ENCODE data around the gene EEF2KMT. TPM values are rescaled to one million over a fixed set of nuclear protein-coding genes. Genes with fewer than 3 reads are reported as not detected.
"Not testable (repeated sequence)": the region's sequence is repeated elsewhere in the genome, so short reads cannot be mapped to it uniquely, and the experiment has no call there.

The EEF2KMT gene
- total and polyA plus RNA-seq, 2 donors (not counting 3 experiments of a cell fraction or from before 2014, with no cell fraction given): 13.9 to 15.5 TPM

- H3K27ac ChIP-seq (ENCODE audit: insufficient read depth, low read depth, low read length); H3K36me3 ChIP-seq (ENCODE audit: control insufficient read depth in 2 of 2, extremely low read depth in 1 of 2, insufficient read depth in 2 of 2, low read length in 2 of 2); BruUV-seq (replicated peaks); POLR2A ChIA-PET; H3K4me2 ChIP-seq (ENCODE audit: insufficient read depth, low read length); H3K9me3 ChIP-seq (replicated peaks; ENCODE audit: control insufficient read depth, insufficient read depth, low read length); H3K4me1 ChIP-seq (ENCODE audit: control insufficient read depth, extremely low read depth, insufficient read depth, low read length); H3K27me3 ChIP-seq (ENCODE audit: control insufficient read depth in 2 of 2, insufficient read depth in 2 of 2, low read length in 2 of 2); H3K9ac ChIP-seq (replicated peaks; ENCODE audit: extremely low read depth, insufficient read depth, low read length); H2AFZ ChIP-seq (ENCODE audit: low read depth, low read length); dilution Hi-C loops (cut with MboI; ENCODE audit: extremely low pct_ligation_motif_present, low sequenced_read_pairs); H3K4me3 ChIP-seq (replicated peaks in 1 of 3; ENCODE audit: insufficient read depth in 1 of 3, low read depth in 1 of 3, low read length in 3 of 3); FAIRE-seq; H3K79me2 ChIP-seq (ENCODE audit: control insufficient read depth, insufficient read depth, low read length); H3K9me1 ChIP-seq (replicated peaks; ENCODE audit: control insufficient read depth, extremely low read depth, insufficient read depth, low read length); DNase-seq (ENCODE audit: low read depth, low spot score); H4K20me1 ChIP-seq (replicated peaks; ENCODE audit: control insufficient read depth, extremely low read depth, insufficient read depth, low read length): not testable (repeated sequence)
- intact Hi-C loops (cut with micrococcal nuclease): loop anchor here (2.0 kb wide), 1 partner anchor 27 kb away; no protein-coding TSS in a partner anchor
- CTCF ChIA-PET: interaction anchor here (1.2 to 1.7 kb wide), 3 partner anchors 9 to 27 kb away, joined by 4 to 12 read pairs (median 6); no protein-coding TSS in a partner anchor
Observed at GRCh38 chr16:5083646-5084045, 13.9 kb downstream of the EEF2KMT start.

GRCh38 chr16:5080996-5081395 lies 16.6 kb downstream of the EEF2KMT start:
- H3K9me1 ChIP-seq (replicated peaks; ENCODE audit: control insufficient read depth, extremely low read depth, insufficient read depth, low read length); BruUV-seq (replicated peaks); H3K27ac ChIP-seq (ENCODE audit: insufficient read depth, low read depth, low read length); FAIRE-seq; H3K27me3 ChIP-seq (ENCODE audit: control insufficient read depth in 2 of 2, insufficient read depth in 2 of 2, low read length in 2 of 2); H3K4me3 ChIP-seq (replicated peaks in 1 of 3; ENCODE audit: insufficient read depth in 1 of 3, low read depth in 1 of 3, low read length in 3 of 3); intact Hi-C loops (cut with micrococcal nuclease); H3K9ac ChIP-seq (replicated peaks; ENCODE audit: extremely low read depth, insufficient read depth, low read length); H3K36me3 ChIP-seq (ENCODE audit: control insufficient read depth in 2 of 2, extremely low read depth in 1 of 2, insufficient read depth in 2 of 2, low read length in 2 of 2); H3K79me2 ChIP-seq (ENCODE audit: control insufficient read depth, insufficient read depth, low read length); H2AFZ ChIP-seq (ENCODE audit: low read depth, low read length); DNase-seq (ENCODE audit: low read depth, low spot score); POLR2A ChIA-PET; CTCF ChIA-PET; H3K4me1 ChIP-seq (ENCODE audit: control insufficient read depth, extremely low read depth, insufficient read depth, low read length); H4K20me1 ChIP-seq (replicated peaks; ENCODE audit: control insufficient read depth, extremely low read depth, insufficient read depth, low read length); H3K9me3 ChIP-seq (replicated peaks; ENCODE audit: control insufficient read depth, insufficient read depth, low read length); H3K4me2 ChIP-seq (ENCODE audit: insufficient read depth, low read length); dilution Hi-C loops (cut with MboI; ENCODE audit: extremely low pct_ligation_motif_present, low sequenced_read_pairs): not testable (repeated sequence)

GRCh38 chr16:5080461-5080860 lies 17.1 kb downstream of the EEF2KMT start:
- H3K9me3 ChIP-seq (replicated peaks; ENCODE audit: control insufficient read depth, insufficient read depth, low read length); H3K9me1 ChIP-seq (replicated peaks; ENCODE audit: control insufficient read depth, extremely low read depth, insufficient read depth, low read length); CTCF ChIA-PET; FAIRE-seq; H2AFZ ChIP-seq (ENCODE audit: low read depth, low read length); intact Hi-C loops (cut with micrococcal nuclease); H4K20me1 ChIP-seq (replicated peaks; ENCODE audit: control insufficient read depth, extremely low read depth, insufficient read depth, low read length); H3K4me2 ChIP-seq (ENCODE audit: insufficient read depth, low read length); dilution Hi-C loops (cut with MboI; ENCODE audit: extremely low pct_ligation_motif_present, low sequenced_read_pairs); DNase-seq (ENCODE audit: low read depth, low spot score); H3K4me3 ChIP-seq (replicated peaks in 1 of 3; ENCODE audit: insufficient read depth in 1 of 3, low read depth in 1 of 3, low read length in 3 of 3); H3K27ac ChIP-seq (ENCODE audit: insufficient read depth, low read depth, low read length); POLR2A ChIA-PET; H3K9ac ChIP-seq (replicated peaks; ENCODE audit: extremely low read depth, insufficient read depth, low read length); H3K79me2 ChIP-seq (ENCODE audit: control insufficient read depth, insufficient read depth, low read length); BruUV-seq (replicated peaks); H3K4me1 ChIP-seq (ENCODE audit: control insufficient read depth, extremely low read depth, insufficient read depth, low read length); H3K27me3 ChIP-seq (ENCODE audit: control insufficient read depth in 2 of 2, insufficient read depth in 2 of 2, low read length in 2 of 2): not testable (repeated sequence)
- peaks cover 4 to 11% of the 10 kb centered on the region in 2 experiments for H3K36me3 ChIP-seq (ENCODE audit: control insufficient read depth in 2 of 2, extremely low read depth in 1 of 2, insufficient read depth in 2 of 2, low read length in 2 of 2)

Data from endothelial cell of umbilical vein (primary cell).